AML-193 (cell line): ENCODE results near the gene SLC7A14.

Experiments used
- DNase-seq, 2 experiments: peaks; one replicate each; lab custom pipeline; 2025; lab: John Stamatoyannopoulos, UW

SLC7A14 gene

DNA sequence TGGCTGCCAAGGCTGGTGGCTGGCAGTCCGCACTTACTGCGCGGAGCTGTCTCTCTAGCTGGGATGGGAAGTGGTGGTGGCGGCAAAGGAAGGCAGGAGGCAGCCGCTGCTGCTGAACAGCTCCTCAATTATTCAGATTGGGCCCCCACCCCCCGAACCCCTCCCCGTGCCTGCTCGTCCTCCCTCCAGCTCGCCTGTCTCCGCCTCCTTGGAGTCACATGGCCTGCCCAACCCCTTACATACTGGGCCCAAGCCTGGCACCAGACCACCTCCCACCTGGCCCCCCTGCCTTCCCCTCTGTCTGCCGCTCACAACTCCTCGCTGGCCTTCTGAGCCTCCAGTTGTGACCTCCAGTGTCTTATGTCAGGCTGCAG, at the start of gene SLC7A14:
Gene SLC7A14, minus strand, starts transcription at position 139 of the 374 bp plus-strand sequence. CDS start 59,139 bp downstream, outside the sequence.
- DNase-seq: no peak

- DNase-seq: no peak
Observed at GRCh38 chr3:170635385-170635735, 49.5 kb upstream of the SLC7A14 start.

GRCh38 chr3:170634663-170635384, 48.9 kb upstream of the SLC7A14 start:
- DNase-seq: no peak

DNA sequence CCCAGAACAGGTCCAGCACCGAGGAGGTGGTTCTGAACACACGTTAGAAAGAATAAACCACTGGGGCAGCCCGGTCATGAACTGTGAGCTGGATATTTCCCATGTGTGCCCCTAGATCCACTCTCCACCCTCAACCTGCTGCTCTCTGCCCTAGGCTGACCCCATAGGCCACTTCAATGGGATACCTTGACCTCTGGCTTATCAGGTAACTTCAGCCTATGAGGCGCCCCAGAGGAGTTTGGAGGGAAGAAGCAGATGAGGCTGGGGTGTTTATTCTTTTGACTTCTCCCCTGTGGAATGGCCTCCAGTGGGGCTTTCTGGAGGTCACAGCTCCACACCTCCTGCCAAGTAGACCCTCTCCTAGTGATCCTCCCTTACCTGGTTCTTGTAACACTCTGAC, 47.7 kb upstream of the SLC7A14 start:
- no peak for DNase-seq

DNA sequence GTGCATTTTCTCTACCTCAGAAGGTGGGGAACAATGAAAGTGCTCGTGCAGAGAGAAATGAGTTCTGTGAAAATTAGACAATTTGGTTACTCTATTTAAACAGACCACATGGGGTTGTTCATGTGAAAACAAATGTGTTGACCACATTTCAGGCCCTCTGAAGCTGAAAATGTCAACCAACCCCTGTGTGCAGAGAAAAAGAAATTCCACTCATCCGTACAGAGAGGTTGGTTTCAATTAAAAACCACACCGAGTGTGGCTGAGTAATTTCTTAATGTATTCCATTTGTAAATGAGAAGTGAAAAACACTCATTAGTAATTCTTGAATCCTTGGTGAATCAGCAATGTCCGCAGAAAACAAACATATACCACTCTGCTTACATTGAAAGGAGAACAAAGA, 46.9 kb upstream of the SLC7A14 start:
- no peak for DNase-seq

- no peak for DNase-seq
Observed at GRCh38 chr3:170631755-170632488, 46.0 kb upstream of the SLC7A14 start.

- DNase-seq: no peak
Observed at GRCh38 chr3:170623524-170623923, 37.6 kb upstream of the SLC7A14 start.

- no peak for DNase-seq
Observed at GRCh38 chr3:170622369-170623159, 36.7 kb upstream of the SLC7A14 start.

- no peak for DNase-seq
Observed at GRCh38 chr3:170621256-170621655, 35.4 kb upstream of the SLC7A14 start.

GRCh38 chr3:170614214-170614966, 28.5 kb upstream of the SLC7A14 start:
- peak; percentile 26 to 29 for DNase-seq

DNA sequence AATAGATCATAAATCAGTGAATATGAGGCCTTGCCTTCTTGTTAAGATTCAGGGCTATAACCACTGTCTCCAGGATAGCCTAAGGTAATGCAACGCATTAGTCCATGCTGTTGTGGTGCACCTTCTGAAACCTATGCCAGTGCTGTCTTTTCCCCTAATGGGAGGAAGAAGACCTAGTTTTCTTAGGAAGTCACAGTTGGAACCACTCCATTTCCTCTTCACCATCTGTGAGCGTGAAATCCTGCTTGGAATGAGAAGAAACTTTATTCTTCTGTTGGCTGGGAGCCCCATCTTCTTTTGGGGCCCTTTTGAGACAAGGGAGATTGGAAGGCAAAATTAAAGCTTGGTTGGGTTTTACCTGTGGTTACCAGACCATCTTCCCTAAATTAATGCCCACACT, 25.9 kb upstream of the SLC7A14 start:
- DNase-seq: no peak

DNA sequence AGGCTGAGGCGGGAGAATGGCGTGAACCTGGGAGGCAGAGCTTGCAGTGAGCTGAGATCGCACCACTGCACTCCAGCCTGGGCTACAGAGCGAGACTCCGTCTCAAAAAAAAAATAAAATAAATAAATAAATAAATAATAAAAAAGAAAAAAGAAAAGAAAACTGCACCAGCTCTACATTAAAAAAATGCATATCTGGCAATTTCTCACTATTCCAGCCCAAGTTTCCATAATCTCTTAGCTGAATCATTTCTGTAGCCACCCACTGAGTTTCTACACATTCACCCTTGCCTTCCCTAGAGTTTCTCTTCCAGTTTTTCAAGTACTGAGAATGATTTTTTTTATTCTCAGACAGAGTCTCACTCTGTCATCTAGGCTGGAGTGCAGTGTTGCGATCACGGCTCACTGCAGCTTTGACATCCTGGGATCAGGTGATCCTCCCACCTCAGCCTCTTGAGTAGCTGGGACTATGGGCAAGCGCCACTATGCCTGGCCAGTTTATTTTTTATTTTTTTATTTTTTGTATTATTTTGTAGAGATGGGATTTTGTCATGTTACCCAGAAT, 24.5 kb upstream of the SLC7A14 start:
- no peak for DNase-seq

GRCh38 chr3:170608475-170608874, 22.6 kb upstream of the SLC7A14 start:
- DNase-seq: no peak

- DNase-seq: no peak
Observed at GRCh38 chr3:170606675-170607074, 20.8 kb upstream of the SLC7A14 start.

DNA sequence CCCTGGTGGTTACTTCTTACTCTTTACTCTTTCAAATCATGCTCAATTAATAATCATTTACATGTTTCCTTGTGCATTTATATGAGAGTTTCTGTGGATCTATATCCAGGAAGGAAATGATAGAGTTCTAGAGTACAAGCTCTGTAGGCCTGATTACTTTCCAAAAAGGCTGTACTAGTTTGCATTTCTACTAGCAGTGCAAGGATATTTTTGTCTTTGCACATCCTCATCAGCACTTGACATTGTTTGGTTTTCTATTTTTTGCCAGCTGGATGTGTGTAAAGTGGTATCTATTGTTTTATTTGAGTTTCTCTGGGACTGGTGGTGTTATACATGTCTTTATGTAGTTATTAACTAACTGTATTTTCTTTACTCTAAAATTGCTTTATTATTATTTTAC, 19.6 kb upstream of the SLC7A14 start:
- no peak for DNase-seq

GRCh38 chr3:170603770-170604510, 18.1 kb upstream of the SLC7A14 start:
- DNase-seq: no peak

DNA sequence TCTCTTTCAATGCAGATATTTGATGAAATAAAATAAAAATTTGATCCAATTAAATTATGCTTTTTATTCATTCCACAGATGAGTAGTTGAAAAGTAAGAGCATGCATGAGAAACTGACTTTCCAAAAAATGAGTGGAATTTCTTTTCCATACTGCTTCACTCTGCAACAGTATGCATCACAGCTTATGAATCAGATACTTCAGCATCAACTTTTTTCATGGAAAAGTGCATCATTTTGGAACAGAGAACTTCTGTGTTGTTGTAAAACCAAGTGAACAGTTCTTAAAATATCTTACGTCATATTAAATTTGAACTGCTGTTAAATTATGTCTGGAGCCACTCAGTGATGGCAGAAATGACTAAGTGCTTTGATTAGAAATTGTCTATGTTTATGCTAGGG, 16.7 kb upstream of the SLC7A14 start:
- DNase-seq: no peak

- no peak for DNase-seq
Observed at GRCh38 chr3:170600005-170600624, 14.2 kb upstream of the SLC7A14 start.

GRCh38 chr3:170599091-170599490, 13.2 kb upstream of the SLC7A14 start:
- no peak for DNase-seq

- DNase-seq: no peak
Observed at GRCh38 chr3:170598091-170598502, 12.2 kb upstream of the SLC7A14 start.

DNA sequence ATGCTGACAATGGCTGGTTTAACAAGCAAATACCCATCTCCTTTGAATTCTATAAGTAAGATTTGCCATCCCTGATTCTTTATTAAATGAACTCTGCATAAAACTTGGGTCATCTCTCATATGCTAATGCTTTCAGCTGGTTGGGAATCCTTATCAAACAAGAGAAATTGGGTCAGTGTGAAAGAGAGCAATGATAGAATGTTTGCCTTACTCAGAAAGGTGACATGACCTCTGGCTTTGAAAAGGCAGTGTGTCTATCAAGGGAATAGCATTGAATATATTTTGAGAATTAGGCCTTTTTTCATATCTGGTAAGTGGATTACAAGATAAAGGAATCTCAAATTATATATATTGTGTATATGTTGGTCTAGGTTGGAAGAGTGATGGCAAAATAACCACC, 8.7 kb upstream of the SLC7A14 start:
- no peak for DNase-seq
